Kidney epithelial cell (primary cell): ENCODE data around the gene SLC23A1. TPM values are rescaled to one million over a fixed set of nuclear protein-coding genes. Genes with fewer than 3 reads are reported as not detected.

Experiments
- DNase-seq: peaks from one replicate; pipeline ENCODE4 v3.0.0-alpha.2; 2010; ENCODE audit warnings: low read depth
- H3K27me3 ChIP-seq: 2 replicates; pipeline ENCODE4 v1.6.0; 2011; ENCODE audit warnings: low read length; ENCODE audit not compliant: control insufficient read depth, insufficient read depth
- H3K36me3 ChIP-seq: 2 replicates; pipeline ENCODE4 v1.5.1; 2011; ENCODE audit warnings: low read length; ENCODE audit not compliant: control insufficient read depth, insufficient read depth
- H3K4me3 ChIP-seq: 2 replicates; pipeline ENCODE4 v1.5.1; 2011; ENCODE audit warnings: low read depth, mild to moderate bottlenecking, control low read depth, low read length
- total RNA-seq: library from RNA; depleted of rRNA; stranded (reverse); fragments of >200 nt; gene quantifications from 2 replicates; pipeline ENCODE4 v1.2.3, GENCODE V29; 2015
- TF ChIP-seq, protein P1 (sequence below): IDR thresholded peaks from 2 replicates; pipeline ENCODE4 v1.5.1; 2011; ENCODE audit warnings: mild to moderate bottlenecking, moderate library complexity, low read length, control low read depth, inconsistent platforms; ENCODE audit not compliant: insufficient read depth, poor library complexity, severe bottlenecking

SLC23A1 gene
- total RNA-seq, 1 donor from 2014 or later = not detected

DNA sequence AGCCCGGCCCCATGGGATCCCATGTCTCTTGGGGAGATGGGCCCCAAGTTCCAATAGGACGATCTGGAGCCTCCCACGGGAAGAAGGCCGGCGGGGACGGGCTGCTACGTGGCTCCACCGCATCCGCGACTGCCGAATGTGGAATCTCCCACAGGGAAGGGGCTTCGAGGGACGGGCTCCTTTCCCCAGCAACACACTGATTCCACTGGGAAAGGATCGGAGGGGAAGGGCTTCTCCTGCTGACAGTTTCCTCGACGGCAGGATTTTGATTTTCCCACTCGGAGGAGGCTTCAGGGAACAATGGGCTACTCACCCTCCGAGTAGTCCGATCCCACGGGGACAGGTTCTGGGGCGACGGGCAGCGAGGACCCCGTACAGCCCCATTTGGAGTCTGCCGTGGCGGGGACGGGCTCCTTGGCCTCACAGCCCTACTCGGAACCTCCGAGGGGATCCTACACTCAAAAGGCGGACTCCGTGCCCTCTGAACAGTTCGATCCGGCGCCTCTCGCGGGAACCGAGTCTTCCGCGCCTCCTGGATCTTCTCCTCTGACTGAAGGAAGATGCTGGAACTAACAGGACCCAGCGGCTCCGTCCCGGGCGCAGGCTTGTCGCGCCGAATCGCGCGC, 10.5 kb upstream of the SLC23A1 start:
- Histone ChIP-seq H3K4me3 (peak overlapping the region; percentile 38), H3K27me3 (peaks cover 20% of the 10 kb centered on the region)
- TF ChIP-seq, protein P1, sequence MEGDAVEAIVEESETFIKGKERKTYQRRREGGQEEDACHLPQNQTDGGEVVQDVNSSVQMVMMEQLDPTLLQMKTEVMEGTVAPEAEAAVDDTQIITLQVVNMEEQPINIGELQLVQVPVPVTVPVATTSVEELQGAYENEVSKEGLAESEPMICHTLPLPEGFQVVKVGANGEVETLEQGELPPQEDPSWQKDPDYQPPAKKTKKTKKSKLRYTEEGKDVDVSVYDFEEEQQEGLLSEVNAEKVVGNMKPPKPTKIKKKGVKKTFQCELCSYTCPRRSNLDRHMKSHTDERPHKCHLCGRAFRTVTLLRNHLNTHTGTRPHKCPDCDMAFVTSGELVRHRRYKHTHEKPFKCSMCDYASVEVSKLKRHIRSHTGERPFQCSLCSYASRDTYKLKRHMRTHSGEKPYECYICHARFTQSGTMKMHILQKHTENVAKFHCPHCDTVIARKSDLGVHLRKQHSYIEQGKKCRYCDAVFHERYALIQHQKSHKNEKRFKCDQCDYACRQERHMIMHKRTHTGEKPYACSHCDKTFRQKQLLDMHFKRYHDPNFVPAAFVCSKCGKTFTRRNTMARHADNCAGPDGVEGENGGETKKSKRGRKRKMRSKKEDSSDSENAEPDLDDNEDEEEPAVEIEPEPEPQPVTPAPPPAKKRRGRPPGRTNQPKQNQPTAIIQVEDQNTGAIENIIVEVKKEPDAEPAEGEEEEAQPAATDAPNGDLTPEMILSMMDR = no peak

DNA sequence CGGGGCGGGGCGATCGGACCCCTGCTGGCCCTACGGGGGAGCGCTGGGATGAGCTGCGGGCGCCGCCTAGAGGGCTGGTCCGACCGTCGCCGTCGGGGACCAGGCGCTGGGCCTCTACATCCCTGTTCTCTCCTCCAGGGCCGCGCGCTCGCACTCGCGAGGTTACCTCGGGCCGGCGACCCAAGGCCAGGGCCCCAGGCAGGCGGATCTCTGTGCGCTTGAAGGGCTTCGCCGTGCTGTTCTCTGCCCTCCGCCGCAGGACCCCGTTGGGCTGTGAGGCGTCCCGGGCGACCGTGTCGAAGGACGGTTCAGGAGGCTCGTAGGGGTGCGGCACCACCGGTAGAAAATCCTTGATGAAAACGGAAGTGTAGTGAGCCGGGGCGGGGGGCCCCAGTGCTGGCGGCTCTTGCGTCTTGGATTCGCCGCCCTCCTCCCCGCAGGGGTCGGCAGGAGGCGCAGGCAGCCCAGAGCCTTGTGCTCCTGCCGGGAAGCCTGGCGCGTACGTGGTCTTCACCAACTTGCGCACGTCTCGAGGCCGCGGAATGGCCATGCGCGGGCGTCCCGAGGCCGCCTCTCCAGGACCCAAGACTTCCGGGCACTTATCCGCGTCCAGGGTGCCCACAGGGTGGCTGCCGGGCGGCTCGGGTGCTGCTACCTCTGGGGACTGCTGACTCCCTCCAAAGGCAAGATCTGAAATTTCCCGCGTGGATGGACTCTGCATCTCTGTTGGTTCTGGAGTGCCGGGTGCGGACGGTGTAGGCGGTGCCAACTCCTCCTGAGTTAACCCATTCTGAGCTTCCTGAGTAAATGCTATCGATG, 9.8 kb upstream of the SLC23A1 start:
- DNase-seq = no peak
- Histone ChIP-seq H3K36me3 (no peaks in the 10 kb centered on the region), H3K4me3 (peak overlapping the region; percentile 38), H3K27me3 (peaks cover 20% of the 10 kb centered on the region)
- TF ChIP-seq, protein P1 = peak; percentile 79

More for the DNA sequence above, 10.5 kb upstream of the SLC23A1 start:
- no peak for DNase-seq
- no peaks in the 10 kb centered on the region for H3K36me3 ChIP-seq

DNA sequence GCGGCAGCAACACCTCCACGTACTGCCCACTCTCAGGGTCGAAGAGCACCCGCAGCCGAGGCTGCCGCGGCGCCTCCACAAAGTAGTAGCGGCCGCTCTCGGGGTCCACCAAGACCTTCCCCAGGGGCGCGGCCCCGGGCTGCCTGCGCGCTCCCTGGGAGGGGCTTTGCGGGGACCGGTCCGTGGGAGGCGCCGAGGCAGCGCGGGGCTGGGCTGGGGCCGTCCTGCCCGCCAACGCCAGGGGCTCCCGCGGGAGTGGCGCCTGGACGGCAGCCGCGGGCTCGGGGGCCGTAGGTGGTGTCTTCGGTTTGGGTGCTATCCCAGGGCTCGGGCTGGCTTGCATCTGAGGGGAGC, 9.2 kb upstream of the SLC23A1 start:
- Histone ChIP-seq H3K27me3 (peaks cover 20% of the 10 kb centered on the region), H3K4me3 (peak overlapping the region; percentile 38), H3K36me3 (no peaks in the 10 kb centered on the region)
- no peak for DNase-seq
- TF ChIP-seq, protein P1 = no peak

DNA sequence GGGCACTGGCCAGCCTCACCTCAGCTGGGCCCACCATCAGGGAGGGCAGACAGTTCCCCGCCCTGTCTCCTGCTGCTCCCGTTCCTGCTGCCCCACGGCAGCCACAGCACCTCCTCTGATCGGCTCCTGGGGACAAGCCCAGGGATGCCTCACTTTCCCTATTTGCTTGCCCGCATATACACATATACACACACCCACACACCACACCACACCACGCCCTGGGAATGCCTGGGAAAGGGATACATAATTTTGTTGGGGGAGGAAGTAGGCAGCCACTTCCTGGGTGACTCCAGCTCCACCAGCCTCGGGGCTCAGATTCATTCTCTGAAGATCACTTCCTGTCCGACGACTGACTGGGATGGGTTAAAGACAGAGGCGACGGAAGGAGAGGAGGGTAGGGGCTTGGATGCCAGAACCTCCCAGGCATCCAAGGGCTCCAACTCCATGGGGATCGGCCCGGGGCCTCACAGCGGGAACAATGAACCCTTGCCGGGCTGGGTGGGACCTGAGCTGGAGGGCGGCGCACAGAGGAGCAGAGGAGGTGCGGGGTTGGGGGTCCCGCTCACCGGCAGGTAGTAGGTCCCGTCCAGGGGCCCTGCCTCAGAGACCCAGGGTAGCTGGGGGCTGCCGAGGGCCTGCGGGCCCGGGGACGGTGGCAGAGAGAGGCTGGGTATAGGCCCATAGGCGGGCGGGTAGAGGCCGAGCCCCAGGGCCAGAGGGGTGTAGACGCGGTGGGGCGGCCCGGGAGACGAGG, 8.7 kb upstream of the SLC23A1 start:
- TF ChIP-seq, protein P1 = no peak
- no peak for DNase-seq
- no peak overlapping the region for H3K4me3 ChIP-seq
- H3K27me3 ChIP-seq = peaks cover 20% of the 10 kb centered on the region
- H3K36me3 ChIP-seq = no peaks in the 10 kb centered on the region

- DNase-seq = no peak
- Histone ChIP-seq H3K4me3 (no peak overlapping the region), H3K36me3 (no peaks in the 10 kb centered on the region), H3K27me3 (peaks cover 20% of the 10 kb centered on the region)
- TF ChIP-seq, protein P1 = no peak
Observed at GRCh38 chr5:139390639-139391569, 7.8 kb upstream of the SLC23A1 start.
